Left ventricle myocardium inferior (tissue), 1 donor: ENCODE results near the gene GPR108. TPM values are rescaled to one million over a fixed set of nuclear protein-coding genes. Genes with fewer than 3 reads are reported as not detected.

Source experiments
- DNase-seq: peaks from one replicate; pipeline ENCODE4 v3.0.0-alpha.2; 2020
- H3K27ac ChIP-seq: fragments of 200-600 bp; replicated peaks from 2 replicates; pipeline ENCODE4 v1.8.0; 2021
- H3K27me3 ChIP-seq: fragments of 200-600 bp; 2 replicates; pipeline ENCODE4 v1.8.0; 2021; ENCODE audit warnings: low read depth
- H3K36me3 ChIP-seq: fragments of 200-600 bp; 2 replicates; pipeline ENCODE4 v1.8.0; 2021
- H3K4me1 ChIP-seq: fragments of 200-600 bp; 2 replicates; pipeline ENCODE4 v1.8.0; 2021
- H3K4me3 ChIP-seq: fragments of 200-600 bp; 2 replicates; pipeline ENCODE4 v1.8.0; 2021; ENCODE audit warnings: mild to moderate bottlenecking, moderate library complexity
- H3K9me3 ChIP-seq: fragments of 200-600 bp; replicated peaks from 2 replicates; pipeline ENCODE4 v1.8.0; 2021
- CTCF ChIP-seq: fragments of 200-600 bp; IDR thresholded peaks from 2 replicates; pipeline ENCODE4 v1.8.0; 2021; ENCODE audit warnings: antibody characterized with exemption, mild to moderate bottlenecking, borderline replicate concordance
- intact Hi-C: fragments of 100-400 bp; cut with micrococcal nuclease; formaldehyde crosslinking; loops from one replicate; pipeline ENCODE4 v1.11.0; 2022
- total RNA-seq: library from RNA; stranded (reverse); fragmentation: NEBNext Ultra II Directional; extraction: Animal tissue kit (Norgen Biotek cat#: 25700); gene quantifications from one replicate; pipeline ENCODE4 v1.2.1, GENCODE V29; 2021
- donor health status: DM: no; HTN: yes; CAD: no; lungs with severe emphysema.

Gene GPR108
- total RNA-seq, 1 donor from 2014 or later, result 22.4 TPM

- intact Hi-C loops, result no loop called here
- DNase-seq, result no peak
- Histone ChIP-seq H3K9me3 (no peaks in the 10 kb centered on the region), H3K27me3 (peaks cover 68% of the 10 kb centered on the region), H3K36me3 (no peaks in the 10 kb centered on the region), H3K4me1 (peaks cover 16% of the 10 kb centered on the region), H3K27ac (no peak overlapping the region), H3K4me3 (no peak overlapping the region)
- peak; percentile 53 for TF ChIP-seq CTCF
These were observed 31.7 kb upstream of the GPR108 start for GRCh38 chr19:6769006-6769619.

- H3K27ac ChIP-seq, result no peak overlapping the region
- no peaks in the 10 kb centered on the region for H3K9me3 ChIP-seq
- peaks cover 16% of the 10 kb centered on the region for H3K4me1 ChIP-seq
- DNase-seq, result no peak
- peaks cover 76% of the 10 kb centered on the region for H3K27me3 ChIP-seq
- no peak overlapping the region for H3K4me3 ChIP-seq
- no peaks in the 10 kb centered on the region for H3K36me3 ChIP-seq
- intact Hi-C loops, result no loop called here
- no peak for TF ChIP-seq CTCF
These were observed 30.9 kb upstream of the GPR108 start for GRCh38 chr19:6768236-6768785.

GRCh38 chr19:6767357-6768235 is 30.2 kb upstream of the GPR108 start, which contains the start of gene SH2D3A:
SH2D3A (minus strand) TSS chr19:6767435; CDS start chr19:6763748, 3,687 bp downstream.
- TF ChIP-seq CTCF, result no peak
- Histone ChIP-seq H3K4me1 (peaks cover 16% of the 10 kb centered on the region), H3K9me3 (no peaks in the 10 kb centered on the region), H3K27me3 (peaks cover 71% of the 10 kb centered on the region), H3K27ac (peak within 1 kb of the TSS; percentile 12), H3K4me3 (peak within 1 kb of the TSS; percentile 54), H3K36me3 (no peaks in the 10 kb centered on the region)
- intact Hi-C loops, result no loop called here
- DNase-seq, result peak; percentile 51

GRCh38 chr19:6767081-6767356 is 29.6 kb upstream of the GPR108 start:
- H3K27me3 ChIP-seq, result peaks cover 65% of the 10 kb centered on the region
- TF ChIP-seq CTCF, result no peak
- H3K27ac ChIP-seq, result peak overlapping the region; percentile 12
- DNase-seq, result no peak
- peaks cover 16% of the 10 kb centered on the region for H3K4me1 ChIP-seq
- H3K4me3 ChIP-seq, result peak overlapping the region; percentile 54
- H3K36me3 ChIP-seq, result no peaks in the 10 kb centered on the region
- intact Hi-C loops, result no loop called here
- no peaks in the 10 kb centered on the region for H3K9me3 ChIP-seq

- no peaks in the 10 kb centered on the region for H3K9me3 ChIP-seq
- DNase-seq, result no peak
- H3K4me1 ChIP-seq, result peaks cover 16% of the 10 kb centered on the region
- no peak overlapping the region for H3K27ac ChIP-seq
- no peaks in the 10 kb centered on the region for H3K36me3 ChIP-seq
- H3K4me3 ChIP-seq, result peak overlapping the region; percentile 54
- intact Hi-C loops, result no loop called here
- peaks cover 63% of the 10 kb centered on the region for H3K27me3 ChIP-seq
- no peak for TF ChIP-seq CTCF
These were observed 29.1 kb upstream of the GPR108 start for GRCh38 chr19:6766357-6767080.
